ENCODE results near the gene BRD9. TPM values are rescaled to one million over a fixed set of nuclear protein-coding genes. Genes with fewer than 3 reads are reported as not detected.
"Not testable (repeated sequence)": the region's sequence is repeated elsewhere in the genome, so short reads cannot be mapped to it uniquely, and the experiment has no call there.

Gene BRD9
- total RNA-seq, 8 experiments from 2014 or later, result 20.4 to 50.1 (median 36.8) TPM

- H3K4me3 ChIP-seq, result no peak overlapping the region
- WGBS, 10 experiments, result 42 to 100% (median 76%) methylated on average over 1 to 5 of the region's 8 CpGs; no CpG with 5 or more reads in 5 of the 10 experiments
- no peak overlapping the region for H3K27ac ChIP-seq
- no peak for ATAC-seq (replicated peaks in 6 of 8)
- in situ Hi-C loops (cut with MboI; ENCODE audit: low pct_unique_long_range_greater_than_20kb in 2 of 9, low sequenced_read_pairs in 9 of 9, unreplicated experiment in 9 of 9), result loop anchor here in 7 of 9 experiments (25.0 kb wide), 2 partner anchors 205 to 230 kb away; no protein-coding TSS in a partner anchor
- H3K4me1 ChIP-seq (replicated peaks in 1 of 2), result no peaks in the 10 kb centered on the region
Observed at GRCh38 chr5:932151-932627, 39.6 kb upstream of the BRD9 start.

- ATAC-seq (replicated peaks in 6 of 8), result no peak
- in situ Hi-C loops (cut with MboI; ENCODE audit: low pct_unique_long_range_greater_than_20kb in 2 of 9, low sequenced_read_pairs in 9 of 9, unreplicated experiment in 9 of 9), result loop anchor here in 7 of 9 experiments (25.0 kb wide), 2 partner anchors 206 to 231 kb away; no protein-coding TSS in a partner anchor
- 70 to 86% (median 78%) methylated on average over 2 to 10 of the region's 13 CpGs; no CpG with 5 or more reads in 1 of the 10 experiments for WGBS, 10 experiments
- no peak overlapping the region for H3K27ac ChIP-seq
- peaks cover 0 to under 1% of the 10 kb centered on the region in 2 donors for H3K4me1 ChIP-seq (replicated peaks in 1 of 2)
- no peak overlapping the region for H3K4me3 ChIP-seq
Observed at GRCh38 chr5:931570-932145, 39.1 kb upstream of the BRD9 start.

- H3K4me3 ChIP-seq, result no peak overlapping the region
- peak in 2 of 8 experiments; percentile 40 to 52 for ATAC-seq (replicated peaks in 6 of 8)
- H3K4me1 ChIP-seq (replicated peaks in 1 of 2), result peaks cover 3 to 6% of the 10 kb centered on the region in 2 donors
- no peak overlapping the region for H3K27ac ChIP-seq
- 49 to 98% (median 88%) methylated on average over 4 to 8 of the region's 8 CpGs; no CpG with 5 or more reads in 3 of the 10 experiments for WGBS, 10 experiments
- in situ Hi-C loops (cut with MboI; ENCODE audit: low pct_unique_long_range_greater_than_20kb in 2 of 9, low sequenced_read_pairs in 9 of 9, unreplicated experiment in 9 of 9), result loop anchor here in 7 of 9 experiments (25.0 kb wide), 2 partner anchors 206 to 231 kb away; no protein-coding TSS in a partner anchor
Observed at GRCh38 chr5:930866-931265, 38.3 kb upstream of the BRD9 start.

GRCh38 chr5:929596-929995 lies 37.0 kb upstream of the BRD9 start:
- no peak for ATAC-seq (replicated peaks in 6 of 8)
- H3K4me1 ChIP-seq (replicated peaks in 1 of 2), result peaks cover 3 to 6% of the 10 kb centered on the region in 2 donors
- H3K4me3 ChIP-seq, result no peak overlapping the region
- H3K27ac ChIP-seq, result no peak overlapping the region
- in situ Hi-C loops (cut with MboI; ENCODE audit: low pct_unique_long_range_greater_than_20kb in 2 of 9, low sequenced_read_pairs in 9 of 9, unreplicated experiment in 9 of 9), result loop anchor here in 7 of 9 experiments (25.0 kb wide), 2 partner anchors 208 to 233 kb away; no protein-coding TSS in a partner anchor

GRCh38 chr5:929182-929581 lies 36.6 kb upstream of the BRD9 start:
- ATAC-seq (replicated peaks in 6 of 8); H3K4me1 ChIP-seq (replicated peaks in 1 of 2); H3K27ac ChIP-seq; H3K4me3 ChIP-seq: not testable (repeated sequence)
- in situ Hi-C loops (cut with MboI; ENCODE audit: low pct_unique_long_range_greater_than_20kb in 2 of 9, low sequenced_read_pairs in 9 of 9, unreplicated experiment in 9 of 9), result loop anchor here in 7 of 9 experiments (25.0 kb wide), 2 partner anchors 208 to 233 kb away; no protein-coding TSS in a partner anchor

- 71 to 100% (median 93%) methylated on average over 1 to 8 of the region's 30 CpGs for WGBS, 10 experiments
- H3K4me1 ChIP-seq (replicated peaks in 1 of 2), result peaks cover 3 to 6% of the 10 kb centered on the region in 2 donors
- no peak for ATAC-seq (replicated peaks in 6 of 8)
- in situ Hi-C loops (cut with MboI; ENCODE audit: low pct_unique_long_range_greater_than_20kb in 2 of 9, low sequenced_read_pairs in 9 of 9, unreplicated experiment in 9 of 9), result loop anchor here in 7 of 9 experiments (25.0 kb wide), 2 partner anchors 210 to 235 kb away; no protein-coding TSS in a partner anchor
- H3K4me3 ChIP-seq, result no peak overlapping the region
- no peak overlapping the region for H3K27ac ChIP-seq
Observed at GRCh38 chr5:927172-928015, 34.8 kb upstream of the BRD9 start.

GRCh38 chr5:926417-927171 lies 34.0 kb upstream of the BRD9 start:
- Histone ChIP-seq H3K27ac (no peak overlapping the region), H3K4me3 (peak overlapping the region; percentile 8 to 28 (median 17)), H3K4me1 (replicated peaks in 1 of 2) (peaks cover 3 to 6% of the 10 kb centered on the region in 2 donors)
- in situ Hi-C loops (cut with MboI; ENCODE audit: low pct_unique_long_range_greater_than_20kb in 2 of 9, low sequenced_read_pairs in 9 of 9, unreplicated experiment in 9 of 9), result loop anchor here in 7 of 9 experiments (25.0 kb wide), 2 partner anchors 211 to 236 kb away; no protein-coding TSS in a partner anchor
- peak; percentile 62 to 93 (median 83) for ATAC-seq (replicated peaks in 6 of 8)
- WGBS, 10 experiments, result 0 to 90% (median 12%) methylated on average over 2 to 20 of the region's 65 CpGs; no CpG with 5 or more reads in 3 of the 10 experiments

- in situ Hi-C loops (cut with MboI; ENCODE audit: low pct_unique_long_range_greater_than_20kb in 2 of 9, low sequenced_read_pairs in 9 of 9, unreplicated experiment in 9 of 9), result no loop called here
- peak; percentile 64 to 96 (median 84) for ATAC-seq (replicated peaks in 6 of 8)
- no peak overlapping the region for H3K4me3 ChIP-seq
- H3K4me1 ChIP-seq (replicated peaks in 1 of 2), result peaks cover 3 to 6% of the 10 kb centered on the region in 2 donors
- 0 to 100% (median 9%) methylated on average over 1 to 10 of the region's 17 CpGs; no CpG with 5 or more reads in 3 of the 10 experiments for WGBS, 10 experiments
- no peak overlapping the region for H3K27ac ChIP-seq
Observed at GRCh38 chr5:923281-923873, 30.8 kb upstream of the BRD9 start.

GRCh38 chr5:922436-923280 lies 30.1 kb upstream of the BRD9 start:
- WGBS, 10 experiments, result 80 to 93% (median 89%) methylated on average over 1 to 4 of the region's 17 CpGs; no CpG with 5 or more reads in 6 of the 10 experiments
- Histone ChIP-seq H3K4me3 (no peak overlapping the region), H3K4me1 (replicated peaks in 1 of 2) (peaks cover 3 to 6% of the 10 kb centered on the region in 2 donors), H3K27ac (no peak overlapping the region)
- no peak for ATAC-seq (replicated peaks in 6 of 8)
- in situ Hi-C loops (cut with MboI; ENCODE audit: low pct_unique_long_range_greater_than_20kb in 2 of 9, low sequenced_read_pairs in 9 of 9, unreplicated experiment in 9 of 9), result no loop called here

- no peak for ATAC-seq (replicated peaks in 6 of 8)
- Histone ChIP-seq H3K4me1 (replicated peaks in 1 of 2) (peaks cover 3 to 6% of the 10 kb centered on the region in 2 donors), H3K27ac (no peak overlapping the region), H3K4me3 (no peak overlapping the region)
- WGBS, 10 experiments, result 67 to 97% (median 87%) methylated on average over 2 to 6 of the region's 9 CpGs; no CpG with 5 or more reads in 1 of the 10 experiments
- in situ Hi-C loops (cut with MboI; ENCODE audit: low pct_unique_long_range_greater_than_20kb in 2 of 9, low sequenced_read_pairs in 9 of 9, unreplicated experiment in 9 of 9), result no loop called here
Observed at GRCh38 chr5:921456-922435, 29.1 kb upstream of the BRD9 start.

GRCh38 chr5:920321-920720 lies 27.7 kb upstream of the BRD9 start:
- no peaks in the 10 kb centered on the region for H3K4me1 ChIP-seq (replicated peaks in 1 of 2)
- WGBS, 10 experiments, result 60 to 100% (median 90%) methylated on average over 2 to 7 of the region's 7 CpGs; no CpG with 5 or more reads in 1 of the 10 experiments
- H3K27ac ChIP-seq, result no peak overlapping the region
- in situ Hi-C loops (cut with MboI; ENCODE audit: low pct_unique_long_range_greater_than_20kb in 2 of 9, low sequenced_read_pairs in 9 of 9, unreplicated experiment in 9 of 9), result no loop called here
- H3K4me3 ChIP-seq, result no peak overlapping the region
- ATAC-seq (replicated peaks in 6 of 8), result no peak
